Measurements from ENCODE around the gene MVB12B. TPM values are rescaled to one million over a fixed set of nuclear protein-coding genes. Genes with fewer than 3 reads are reported as not detected.
A peak's percentile ranks its signal among the peaks of the same experiment; 100 is the strongest.

Gene MVB12B
- total and polyA plus RNA-seq, 2 donors (not counting 1 experiment from before 2014, with no cell fraction given), result 2.5 to 2.6 TPM

DNA sequence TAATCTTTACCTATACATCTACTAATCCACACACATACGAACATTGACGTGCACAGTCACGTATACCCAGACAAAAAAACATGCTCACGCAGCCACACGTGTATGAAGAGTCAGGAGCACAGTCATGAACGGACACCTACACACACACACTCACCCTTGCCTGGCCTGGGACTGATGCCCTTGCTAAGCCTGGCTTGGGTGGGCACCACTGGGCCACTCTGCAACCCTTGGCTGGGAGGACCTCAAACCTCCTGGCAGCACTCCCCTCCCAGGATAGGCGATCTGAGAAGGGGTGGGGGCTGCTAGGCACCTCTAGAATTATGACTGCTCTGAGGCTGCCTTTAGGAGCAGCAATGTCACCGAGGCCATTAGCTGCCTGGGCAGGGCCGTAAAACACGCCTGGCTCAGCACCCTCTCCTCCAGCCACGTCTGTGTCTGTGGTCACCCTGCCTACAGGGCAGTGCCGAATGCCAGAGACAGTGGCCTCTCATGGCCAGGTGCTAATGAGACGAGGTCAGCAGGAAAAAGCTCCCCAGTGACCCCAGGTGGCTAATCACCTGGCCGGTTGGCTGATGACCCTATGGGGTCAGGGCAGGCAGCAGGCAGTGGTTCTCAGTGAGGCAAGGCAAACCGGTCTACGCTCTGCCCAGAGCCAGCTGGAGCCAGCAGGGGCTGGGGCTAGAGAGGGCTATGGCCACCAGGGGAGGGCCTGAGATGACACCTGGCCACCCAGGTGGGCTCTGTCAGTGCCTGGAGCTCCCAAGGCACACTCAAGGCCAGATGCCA lies 33.7 kb upstream of the MVB12B start:
- no peak overlapping the region for H3K4me2 ChIP-seq (ENCODE audit: extremely low read depth, insufficient read depth, low read length)
- no peaks in the 10 kb centered on the region for H3K9me3 ChIP-seq (ENCODE audit: control insufficient read depth, insufficient read depth, low read depth, low read length)
- no peak overlapping the region for H3K9ac ChIP-seq (ENCODE audit: insufficient read depth, low read length)
- no peaks in the 10 kb centered on the region for H3K79me2 ChIP-seq (ENCODE audit: control insufficient read depth, insufficient read depth, low read length)
- no peaks in the 10 kb centered on the region for H3K4me1 ChIP-seq (ENCODE audit: control insufficient read depth, extremely low read depth, insufficient read depth, low read length)
- no peaks in the 10 kb centered on the region for H4K20me1 ChIP-seq (ENCODE audit: control insufficient read depth, extremely low read depth, insufficient read depth, low read length)
- H2AFZ ChIP-seq (ENCODE audit: low read length), result no peak overlapping the region
- no peak overlapping the region for H3K27ac ChIP-seq (ENCODE audit: insufficient read depth, low read length)
- no peaks in the 10 kb centered on the region for H3K36me3 ChIP-seq (ENCODE audit: control insufficient read depth, insufficient read depth, low read length)
- no peak for TF ChIP-seq CTCF (conservative IDR thresholded peaks at IDR 0.05 in 1 of 2, IDR thresholded peaks at IDR 0.05 in 1 of 2; ENCODE audit: low read depth in 1 of 2, low read length in 2 of 2)
- H3K4me3 ChIP-seq (replicated peaks in 1 of 4; ENCODE audit: control extremely low read depth in 1 of 4, insufficient read depth in 1 of 4, low read depth in 3 of 4, low read length in 4 of 4), result no peak overlapping the region
- no peak for DNase-seq (ENCODE audit: low read depth in 2 of 2)
- no peaks in the 10 kb centered on the region for H3K27me3 ChIP-seq (ENCODE audit: control insufficient read depth, insufficient read depth, low read length)

DNA sequence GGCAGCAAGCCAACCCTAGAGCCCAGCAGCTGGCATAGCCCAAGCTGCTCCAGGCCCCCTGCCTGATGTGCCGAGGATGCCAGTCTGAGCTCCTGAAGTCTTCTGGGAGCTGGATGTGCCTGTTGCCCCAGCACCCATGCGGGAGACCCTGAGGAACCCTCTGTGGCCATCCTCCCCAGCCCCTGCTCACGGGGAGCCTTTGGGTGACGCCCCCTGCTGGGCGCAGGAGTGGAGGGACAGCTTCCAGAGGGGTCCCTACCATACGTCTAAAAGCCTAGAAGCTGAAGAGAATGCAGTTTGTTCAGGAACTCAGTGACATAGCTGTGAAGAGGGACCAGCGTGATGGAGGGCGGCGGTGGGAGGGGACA lies 33.1 kb upstream of the MVB12B start:
- H3K9ac ChIP-seq (ENCODE audit: insufficient read depth, low read length), result no peak overlapping the region
- H3K4me3 ChIP-seq (replicated peaks in 1 of 4; ENCODE audit: control extremely low read depth in 1 of 4, insufficient read depth in 1 of 4, low read depth in 3 of 4, low read length in 4 of 4), result no peak overlapping the region
- H4K20me1 ChIP-seq (ENCODE audit: control insufficient read depth, extremely low read depth, insufficient read depth, low read length), result no peaks in the 10 kb centered on the region
- no peaks in the 10 kb centered on the region for H3K27me3 ChIP-seq (ENCODE audit: control insufficient read depth, insufficient read depth, low read length)
- DNase-seq (ENCODE audit: low read depth in 2 of 2), result no peak
- TF ChIP-seq CTCF (conservative IDR thresholded peaks at IDR 0.05 in 1 of 2, IDR thresholded peaks at IDR 0.05 in 1 of 2; ENCODE audit: low read depth in 1 of 2, low read length in 2 of 2) (peak in 1 of 2 donors; percentile 11), EZH2 (IDR thresholded peaks at IDR 0.05; ENCODE audit: low read length, missing control alignments) (no peak)
- H3K79me2 ChIP-seq (ENCODE audit: control insufficient read depth, insufficient read depth, low read length), result no peaks in the 10 kb centered on the region
- no peak overlapping the region for H3K27ac ChIP-seq (ENCODE audit: insufficient read depth, low read length)
- H3K9me3 ChIP-seq (ENCODE audit: control insufficient read depth, insufficient read depth, low read depth, low read length), result no peaks in the 10 kb centered on the region
- no peak overlapping the region for H3K4me2 ChIP-seq (ENCODE audit: extremely low read depth, insufficient read depth, low read length)
- no peaks in the 10 kb centered on the region for H3K4me1 ChIP-seq (ENCODE audit: control insufficient read depth, extremely low read depth, insufficient read depth, low read length)
- H3K36me3 ChIP-seq (ENCODE audit: control insufficient read depth, insufficient read depth, low read length), result no peaks in the 10 kb centered on the region
- H2AFZ ChIP-seq (ENCODE audit: low read length), result no peak overlapping the region

DNA sequence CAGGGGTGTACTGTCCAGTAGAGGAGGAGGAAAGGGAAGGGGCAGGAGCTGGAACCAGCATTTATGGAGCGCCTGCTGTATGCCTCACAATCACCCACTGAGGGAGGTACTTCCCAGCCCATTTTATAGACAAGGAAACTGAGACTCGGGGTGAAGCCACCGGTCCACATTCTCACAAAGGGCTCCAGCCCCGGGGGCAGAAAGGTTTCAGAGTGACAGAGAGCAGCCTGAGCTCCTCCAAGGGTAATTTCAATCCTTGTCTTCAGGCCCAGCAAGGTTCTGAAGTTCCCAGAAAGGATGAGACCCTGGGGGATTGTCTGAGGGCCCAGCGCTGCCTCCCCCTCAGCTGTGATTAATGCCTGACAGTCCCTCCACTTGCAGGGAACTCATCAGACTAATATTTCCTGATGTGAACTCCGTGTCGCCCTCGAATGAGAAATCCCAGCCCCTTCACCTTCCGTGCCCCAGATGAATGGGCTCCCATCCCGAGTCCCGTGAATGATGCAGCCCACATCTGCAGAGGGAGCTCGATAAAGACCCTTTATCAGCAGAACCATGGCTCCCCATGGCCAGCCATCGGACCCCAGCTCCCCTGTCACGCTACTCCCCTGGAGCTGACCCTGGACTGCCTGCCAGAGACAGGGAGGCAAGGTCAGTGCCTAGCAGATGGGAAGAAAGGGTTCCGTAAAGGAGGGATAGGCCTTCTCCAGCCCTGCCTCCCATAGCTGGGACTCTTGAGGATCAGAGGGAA lies 32.1 kb upstream of the MVB12B start:
- Histone ChIP-seq H3K36me3 (ENCODE audit: control insufficient read depth, insufficient read depth, low read length) (no peaks in the 10 kb centered on the region), H3K4me2 (ENCODE audit: extremely low read depth, insufficient read depth, low read length) (no peak overlapping the region), H4K20me1 (ENCODE audit: control insufficient read depth, extremely low read depth, insufficient read depth, low read length) (no peaks in the 10 kb centered on the region), H3K4me3 (replicated peaks in 1 of 4; ENCODE audit: control extremely low read depth in 1 of 4, insufficient read depth in 1 of 4, low read depth in 3 of 4, low read length in 4 of 4) (no peak overlapping the region), H3K79me2 (ENCODE audit: control insufficient read depth, insufficient read depth, low read length) (no peaks in the 10 kb centered on the region), H3K4me1 (ENCODE audit: control insufficient read depth, extremely low read depth, insufficient read depth, low read length) (no peaks in the 10 kb centered on the region), H2AFZ (ENCODE audit: low read length) (no peak overlapping the region), H3K9me3 (ENCODE audit: control insufficient read depth, insufficient read depth, low read depth, low read length) (no peaks in the 10 kb centered on the region), H3K27me3 (ENCODE audit: control insufficient read depth, insufficient read depth, low read length) (no peaks in the 10 kb centered on the region), H3K27ac (ENCODE audit: insufficient read depth, low read length) (no peak overlapping the region), H3K9ac (ENCODE audit: insufficient read depth, low read length) (no peak overlapping the region)
- TF ChIP-seq EZH2 (IDR thresholded peaks at IDR 0.05; ENCODE audit: low read length, missing control alignments), result no peak
- no peak for TF ChIP-seq CTCF (conservative IDR thresholded peaks at IDR 0.05 in 1 of 2, IDR thresholded peaks at IDR 0.05 in 1 of 2; ENCODE audit: low read depth in 1 of 2, low read length in 2 of 2)
- DNase-seq (ENCODE audit: low read depth in 2 of 2), result no peak

Measured in fibroblast of lung (primary cell).